ENCODE results near the gene FXN.

The FXN gene

GRCh38 chr9:69065660-69066059 lies 30.1 kb downstream of the FXN start:
- Histone ChIP-seq H3K27me3 (ENCODE audit: control insufficient read depth, insufficient read depth, low read length) (no peaks in the 10 kb centered on the region), H3K9me3 (ENCODE audit: control insufficient read depth, insufficient read depth, low read length) (no peaks in the 10 kb centered on the region), H3K4me1 (ENCODE audit: control insufficient read depth, insufficient read depth, low read length) (peaks cover 2% of the 10 kb centered on the region), H3K4me3 (ENCODE audit: low read length) (no peak overlapping the region), H3K36me3 (ENCODE audit: control insufficient read depth, insufficient read depth, low read length) (0 out of 2 replicates have a peak, but pooled peaks cover 5% of the 10 kb centered on the region), H3K27ac (ENCODE audit: low read length) (no peak overlapping the region)
- WGBS (ENCODE audit: insufficient coverage, insufficient read length) = no CpG with 5 or more reads among the region's 1 CpG
- no peak for DNase-seq (ENCODE audit: low read depth, low spot score)

GRCh38 chr9:69066955-69067354 lies 31.4 kb downstream of the FXN start:
- no peaks in the 10 kb centered on the region for H3K9me3 ChIP-seq (ENCODE audit: control insufficient read depth, insufficient read depth, low read length)
- H3K4me1 ChIP-seq (ENCODE audit: control insufficient read depth, insufficient read depth, low read length) = no peaks in the 10 kb centered on the region; the same call in 1 of the 2 replicates
- H3K36me3 ChIP-seq (ENCODE audit: control insufficient read depth, insufficient read depth, low read length) = peaks cover 5% of the 10 kb centered on the region; the same call in 1 of the 2 replicates
- WGBS (ENCODE audit: insufficient coverage, insufficient read length) = no CpG with 5 or more reads among the region's 27 CpGs
- H3K27me3 ChIP-seq (ENCODE audit: control insufficient read depth, insufficient read depth, low read length) = no peaks in the 10 kb centered on the region
- DNase-seq (ENCODE audit: low read depth, low spot score) = no peak
- no peak overlapping the region for H3K27ac ChIP-seq (ENCODE audit: low read length)
- no peak overlapping the region for H3K4me3 ChIP-seq (ENCODE audit: low read length)

GRCh38 chr9:69070201-69070600 lies 34.6 kb downstream of the FXN start:
- H3K4me3 ChIP-seq (ENCODE audit: low read length) = no peak overlapping the region

GRCh38 chr9:69071059-69071458 lies 35.5 kb downstream of the FXN start:
- no peak for DNase-seq (ENCODE audit: low read depth, low spot score)
- Histone ChIP-seq H3K4me3 (ENCODE audit: low read length) (no peak overlapping the region), H3K27me3 (ENCODE audit: control insufficient read depth, insufficient read depth, low read length) (no peaks in the 10 kb centered on the region), H3K36me3 (ENCODE audit: control insufficient read depth, insufficient read depth, low read length) (peaks cover 2% of the 10 kb centered on the region; the same call in 1 of the 2 replicates), H3K9me3 (ENCODE audit: control insufficient read depth, insufficient read depth, low read length) (no peaks in the 10 kb centered on the region), H3K27ac (ENCODE audit: low read length) (no peak overlapping the region), H3K4me1 (ENCODE audit: control insufficient read depth, insufficient read depth, low read length) (no peaks in the 10 kb centered on the region; the same call in 1 of the 2 replicates)
- WGBS (ENCODE audit: insufficient coverage, insufficient read length) = no CpG with 5 or more reads among the region's 3 CpGs

More at GRCh38 chr9:69070201-69070600, 34.6 kb downstream of the FXN start:
- no CpG with 5 or more reads among the region's 7 CpGs for WGBS (ENCODE audit: insufficient coverage, insufficient read length)
- Histone ChIP-seq H3K36me3 (ENCODE audit: control insufficient read depth, insufficient read depth, low read length) (peaks cover 2% of the 10 kb centered on the region; the same call in 1 of the 2 replicates), H3K9me3 (ENCODE audit: control insufficient read depth, insufficient read depth, low read length) (no peaks in the 10 kb centered on the region), H3K27me3 (ENCODE audit: control insufficient read depth, insufficient read depth, low read length) (no peaks in the 10 kb centered on the region), H3K27ac (ENCODE audit: low read length) (no peak overlapping the region), H3K4me1 (ENCODE audit: control insufficient read depth, insufficient read depth, low read length) (no peaks in the 10 kb centered on the region; the same call in 1 of the 2 replicates)
- no peak for DNase-seq (ENCODE audit: low read depth, low spot score)

- no peaks in the 10 kb centered on the region for H3K4me1 ChIP-seq (ENCODE audit: control insufficient read depth, insufficient read depth, low read length)
- H3K9me3 ChIP-seq (ENCODE audit: control insufficient read depth, insufficient read depth, low read length) = no peaks in the 10 kb centered on the region
- no peak overlapping the region for H3K4me3 ChIP-seq (ENCODE audit: low read length)
- H3K27ac ChIP-seq (ENCODE audit: low read length) = no peak overlapping the region
- WGBS (ENCODE audit: insufficient coverage, insufficient read length) = no CpG with 5 or more reads among the region's 4 CpGs
- no peaks in the 10 kb centered on the region for H3K27me3 ChIP-seq (ENCODE audit: control insufficient read depth, insufficient read depth, low read length)
- no peaks in the 10 kb centered on the region; the same call in 1 of the 2 replicates for H3K36me3 ChIP-seq (ENCODE audit: control insufficient read depth, insufficient read depth, low read length)
- DNase-seq (ENCODE audit: low read depth, low spot score) = no peak
These were observed 37.6 kb downstream of the FXN start for GRCh38 chr9:69073103-69073502.

GRCh38 chr9:69074801-69075200 lies 39.2 kb downstream of the FXN start:
- H3K36me3 ChIP-seq (ENCODE audit: control insufficient read depth, insufficient read depth, low read length) = no peaks in the 10 kb centered on the region; the same call in 1 of the 2 replicates
- no peak overlapping the region for H3K27ac ChIP-seq (ENCODE audit: low read length)
- H3K9me3 ChIP-seq (ENCODE audit: control insufficient read depth, insufficient read depth, low read length) = no peaks in the 10 kb centered on the region
- no peak for DNase-seq (ENCODE audit: low read depth, low spot score)
- no peaks in the 10 kb centered on the region for H3K4me1 ChIP-seq (ENCODE audit: control insufficient read depth, insufficient read depth, low read length)
- no CpG with 5 or more reads among the region's 2 CpGs for WGBS (ENCODE audit: insufficient coverage, insufficient read length)
- no peaks in the 10 kb centered on the region for H3K27me3 ChIP-seq (ENCODE audit: control insufficient read depth, insufficient read depth, low read length)
- H3K4me3 ChIP-seq (ENCODE audit: low read length) = no peak overlapping the region

GRCh38 chr9:69076550-69076949 lies 41.0 kb downstream of the FXN start:
- WGBS (ENCODE audit: insufficient coverage, insufficient read length) = no CpG with 5 or more reads among the region's 5 CpGs
- no peaks in the 10 kb centered on the region for H3K27me3 ChIP-seq (ENCODE audit: control insufficient read depth, insufficient read depth, low read length)
- no peaks in the 10 kb centered on the region for H3K36me3 ChIP-seq (ENCODE audit: control insufficient read depth, insufficient read depth, low read length)
- no peak overlapping the region for H3K4me3 ChIP-seq (ENCODE audit: low read length)
- H3K27ac ChIP-seq (ENCODE audit: low read length) = no peak overlapping the region
- H3K9me3 ChIP-seq (ENCODE audit: control insufficient read depth, insufficient read depth, low read length) = no peaks in the 10 kb centered on the region
- DNase-seq (ENCODE audit: low read depth, low spot score) = no peak
- no peaks in the 10 kb centered on the region for H3K4me1 ChIP-seq (ENCODE audit: control insufficient read depth, insufficient read depth, low read length)

GRCh38 chr9:69078069-69078468 lies 42.5 kb downstream of the FXN start:
- Histone ChIP-seq H3K27me3 (ENCODE audit: control insufficient read depth, insufficient read depth, low read length) (no peaks in the 10 kb centered on the region), H3K9me3 (ENCODE audit: control insufficient read depth, insufficient read depth, low read length) (no peaks in the 10 kb centered on the region), H3K36me3 (ENCODE audit: control insufficient read depth, insufficient read depth, low read length) (no peaks in the 10 kb centered on the region), H3K4me1 (ENCODE audit: control insufficient read depth, insufficient read depth, low read length) (no peaks in the 10 kb centered on the region), H3K4me3 (ENCODE audit: low read length) (no peak overlapping the region), H3K27ac (ENCODE audit: low read length) (no peak overlapping the region)
- no peak for DNase-seq (ENCODE audit: low read depth, low spot score)
- WGBS (ENCODE audit: insufficient coverage, insufficient read length) = no CpG with 5 or more reads among the region's 2 CpGs

- Histone ChIP-seq H3K9me3 (ENCODE audit: control insufficient read depth, insufficient read depth, low read length) (no peaks in the 10 kb centered on the region), H3K27ac (ENCODE audit: low read length) (no peak overlapping the region), H3K4me1 (ENCODE audit: control insufficient read depth, insufficient read depth, low read length) (no peaks in the 10 kb centered on the region), H3K4me3 (ENCODE audit: low read length) (no peak overlapping the region), H3K36me3 (ENCODE audit: control insufficient read depth, insufficient read depth, low read length) (no peaks in the 10 kb centered on the region), H3K27me3 (ENCODE audit: control insufficient read depth, insufficient read depth, low read length) (no peaks in the 10 kb centered on the region)
- DNase-seq (ENCODE audit: low read depth, low spot score) = no peak
- no CpG with 5 or more reads among the region's 1 CpG for WGBS (ENCODE audit: insufficient coverage, insufficient read length)
These were observed 43.0 kb downstream of the FXN start for GRCh38 chr9:69078581-69078980.

- Histone ChIP-seq H3K27ac (ENCODE audit: low read length) (no peak overlapping the region), H3K4me3 (ENCODE audit: low read length) (no peak overlapping the region), H3K27me3 (ENCODE audit: control insufficient read depth, insufficient read depth, low read length) (no peaks in the 10 kb centered on the region), H3K4me1 (ENCODE audit: control insufficient read depth, insufficient read depth, low read length) (no peaks in the 10 kb centered on the region), H3K36me3 (ENCODE audit: control insufficient read depth, insufficient read depth, low read length) (no peaks in the 10 kb centered on the region), H3K9me3 (ENCODE audit: control insufficient read depth, insufficient read depth, low read length) (no peaks in the 10 kb centered on the region)
- no peak for DNase-seq (ENCODE audit: low read depth, low spot score)
These were observed 43.6 kb downstream of the FXN start for GRCh38 chr9:69079186-69079585.

GRCh38 chr9:69081261-69081660 lies 45.7 kb downstream of the FXN start:
- no peaks in the 10 kb centered on the region; the same call in 1 of the 2 replicates for H3K36me3 ChIP-seq (ENCODE audit: control insufficient read depth, insufficient read depth, low read length)
- no CpG with 5 or more reads among the region's 4 CpGs for WGBS (ENCODE audit: insufficient coverage, insufficient read length)

More at GRCh38 chr9:69081261-69081660, 45.7 kb downstream of the FXN start:
- DNase-seq (ENCODE audit: low read depth, low spot score) = no peak
- no peaks in the 10 kb centered on the region for H3K4me1 ChIP-seq (ENCODE audit: control insufficient read depth, insufficient read depth, low read length)
- no peaks in the 10 kb centered on the region for H3K9me3 ChIP-seq (ENCODE audit: control insufficient read depth, insufficient read depth, low read length)
- H3K4me3 ChIP-seq (ENCODE audit: low read length) = no peak overlapping the region
- H3K27ac ChIP-seq (ENCODE audit: low read length) = no peak overlapping the region
- H3K27me3 ChIP-seq (ENCODE audit: control insufficient read depth, insufficient read depth, low read length) = no peaks in the 10 kb centered on the region
